Measurements from ENCODE around the gene DHX40.

Gene DHX40

DNA sequence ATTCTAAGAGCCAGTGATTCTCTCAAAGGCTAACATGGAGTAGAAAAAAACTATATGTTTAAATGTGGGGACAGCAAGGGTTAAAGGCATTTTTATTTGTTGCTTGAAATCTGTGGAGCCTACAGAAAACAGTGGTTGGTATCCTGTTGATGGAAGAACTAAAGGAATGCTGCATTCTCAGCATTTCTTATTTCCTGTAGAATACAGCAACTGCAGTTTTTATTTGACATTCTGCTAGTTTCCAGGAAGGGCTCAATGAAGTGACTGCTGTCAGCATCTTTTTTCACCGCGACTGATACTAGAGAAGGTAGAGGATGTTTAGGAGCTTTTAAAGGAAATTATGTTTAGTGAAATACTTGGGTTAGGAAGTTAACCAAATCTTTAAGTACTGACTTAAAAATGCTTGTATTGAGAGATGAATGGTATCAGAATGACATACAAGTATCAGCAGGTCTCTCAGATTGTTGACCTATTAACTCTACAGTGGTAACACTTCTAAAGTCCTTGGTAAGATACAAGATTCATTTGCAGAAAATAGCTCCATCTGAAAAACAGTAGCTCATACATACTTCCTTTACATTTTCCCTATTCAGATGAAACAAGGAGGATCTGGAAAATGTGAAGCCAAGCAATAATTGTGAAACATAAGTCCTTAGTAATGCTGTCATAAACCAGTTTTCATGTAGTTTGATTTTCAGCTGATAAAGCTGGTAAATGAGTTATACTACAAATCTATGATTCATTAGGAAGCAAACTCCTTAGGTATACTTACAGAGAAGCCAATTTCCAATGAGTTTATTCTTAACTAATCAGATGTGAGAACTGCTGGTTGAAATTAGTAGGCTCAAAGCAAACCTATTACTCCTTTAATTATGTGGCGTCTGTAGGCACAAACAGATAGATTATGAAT is 69.5 kb downstream of the DHX40 start:
- no peak for DNase-seq
- Histone ChIP-seq H3K27ac (no peak overlapping the region), H3K36me3 (replicated peaks) (peaks cover 2% of the 10 kb centered on the region), H3K4me3 (ENCODE audit: low read depth, low read length) (no peak overlapping the region), H3K27me3 (replicated peaks) (no peaks in the 10 kb centered on the region)
- TF ChIP-seq, protein P1, sequence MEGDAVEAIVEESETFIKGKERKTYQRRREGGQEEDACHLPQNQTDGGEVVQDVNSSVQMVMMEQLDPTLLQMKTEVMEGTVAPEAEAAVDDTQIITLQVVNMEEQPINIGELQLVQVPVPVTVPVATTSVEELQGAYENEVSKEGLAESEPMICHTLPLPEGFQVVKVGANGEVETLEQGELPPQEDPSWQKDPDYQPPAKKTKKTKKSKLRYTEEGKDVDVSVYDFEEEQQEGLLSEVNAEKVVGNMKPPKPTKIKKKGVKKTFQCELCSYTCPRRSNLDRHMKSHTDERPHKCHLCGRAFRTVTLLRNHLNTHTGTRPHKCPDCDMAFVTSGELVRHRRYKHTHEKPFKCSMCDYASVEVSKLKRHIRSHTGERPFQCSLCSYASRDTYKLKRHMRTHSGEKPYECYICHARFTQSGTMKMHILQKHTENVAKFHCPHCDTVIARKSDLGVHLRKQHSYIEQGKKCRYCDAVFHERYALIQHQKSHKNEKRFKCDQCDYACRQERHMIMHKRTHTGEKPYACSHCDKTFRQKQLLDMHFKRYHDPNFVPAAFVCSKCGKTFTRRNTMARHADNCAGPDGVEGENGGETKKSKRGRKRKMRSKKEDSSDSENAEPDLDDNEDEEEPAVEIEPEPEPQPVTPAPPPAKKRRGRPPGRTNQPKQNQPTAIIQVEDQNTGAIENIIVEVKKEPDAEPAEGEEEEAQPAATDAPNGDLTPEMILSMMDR (IDR thresholded peaks at IDR 0.05; ENCODE audit: low read depth, low read length, missing control alignments), result no peak
- in situ Hi-C loops (cut with HindIII; ENCODE audit: low pct_ligation_motif_present, low sequenced_read_pairs), result no loop called here

DNA sequence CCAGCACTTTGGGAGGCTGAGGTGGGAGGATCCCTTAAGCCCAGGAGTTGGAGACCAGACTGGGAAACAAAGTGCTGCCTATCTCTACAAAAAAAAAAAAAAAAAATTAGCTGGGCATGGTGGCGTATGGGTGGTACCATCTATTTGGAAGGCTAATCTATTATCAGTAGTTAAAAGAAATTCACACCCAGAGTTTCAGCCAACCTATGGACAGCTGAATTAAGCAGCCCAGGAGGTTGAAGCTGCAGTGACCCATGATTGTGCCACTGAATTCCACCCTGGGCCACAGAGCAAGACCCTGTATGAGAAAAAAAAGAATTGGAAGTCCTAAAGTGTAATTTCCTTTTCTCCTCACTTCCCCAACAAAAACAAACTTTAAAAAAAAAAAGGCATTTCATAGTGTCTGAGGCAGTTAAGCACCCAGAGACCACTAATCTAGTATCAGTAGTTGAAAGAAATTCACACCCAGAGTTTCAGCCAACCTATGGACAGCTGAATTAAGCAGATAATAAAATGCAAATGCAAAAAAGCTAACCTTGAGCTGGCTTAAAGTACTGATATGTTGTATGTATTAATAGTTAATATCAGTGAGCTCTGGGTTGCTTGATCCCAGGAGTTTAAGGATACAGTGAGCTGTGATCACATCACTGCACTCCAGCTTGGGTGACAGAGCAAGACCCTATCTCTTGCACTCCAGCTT is 72.4 kb downstream of the DHX40 start:
- Histone ChIP-seq H3K27ac (no peak overlapping the region), H3K36me3 (replicated peaks) (no peaks in the 10 kb centered on the region), H3K4me3 (ENCODE audit: low read depth, low read length) (no peak overlapping the region), H3K27me3 (replicated peaks) (no peaks in the 10 kb centered on the region)
- DNase-seq, result no peak
- TF ChIP-seq, protein P1 (IDR thresholded peaks at IDR 0.05; ENCODE audit: low read depth, low read length, missing control alignments), result no peak
- in situ Hi-C loops (cut with HindIII; ENCODE audit: low pct_ligation_motif_present, low sequenced_read_pairs), result no loop called here

DNA sequence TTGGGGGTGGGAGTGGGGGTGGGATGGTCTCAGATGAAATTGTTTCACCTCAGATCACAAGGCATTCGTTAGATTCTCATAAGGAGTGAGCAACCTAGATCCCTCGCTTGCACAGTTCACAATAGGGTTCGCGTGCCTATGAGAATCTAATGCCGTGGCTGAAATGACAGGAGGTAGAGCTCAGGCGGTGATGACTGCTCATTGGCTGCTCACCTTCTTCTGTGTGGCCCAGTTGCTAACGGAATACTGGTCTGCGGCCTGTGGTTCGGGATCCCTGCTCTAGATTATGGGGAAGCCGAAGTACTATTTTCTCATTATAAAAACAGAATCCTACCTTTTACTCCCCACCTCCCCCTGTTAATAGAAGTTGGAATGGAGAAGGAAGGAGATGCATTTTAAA is 73.1 kb downstream of the DHX40 start:
- DNase-seq, result no peak
- H3K27me3 ChIP-seq (replicated peaks), result no peaks in the 10 kb centered on the region
- no peak overlapping the region for H3K4me3 ChIP-seq (ENCODE audit: low read depth, low read length)
- in situ Hi-C loops (cut with HindIII; ENCODE audit: low pct_ligation_motif_present, low sequenced_read_pairs), result no loop called here
- TF ChIP-seq, protein P1 (IDR thresholded peaks at IDR 0.05; ENCODE audit: low read depth, low read length, missing control alignments), result no peak
- no peak overlapping the region for H3K27ac ChIP-seq
- H3K36me3 ChIP-seq (replicated peaks), result no peaks in the 10 kb centered on the region

DNA sequence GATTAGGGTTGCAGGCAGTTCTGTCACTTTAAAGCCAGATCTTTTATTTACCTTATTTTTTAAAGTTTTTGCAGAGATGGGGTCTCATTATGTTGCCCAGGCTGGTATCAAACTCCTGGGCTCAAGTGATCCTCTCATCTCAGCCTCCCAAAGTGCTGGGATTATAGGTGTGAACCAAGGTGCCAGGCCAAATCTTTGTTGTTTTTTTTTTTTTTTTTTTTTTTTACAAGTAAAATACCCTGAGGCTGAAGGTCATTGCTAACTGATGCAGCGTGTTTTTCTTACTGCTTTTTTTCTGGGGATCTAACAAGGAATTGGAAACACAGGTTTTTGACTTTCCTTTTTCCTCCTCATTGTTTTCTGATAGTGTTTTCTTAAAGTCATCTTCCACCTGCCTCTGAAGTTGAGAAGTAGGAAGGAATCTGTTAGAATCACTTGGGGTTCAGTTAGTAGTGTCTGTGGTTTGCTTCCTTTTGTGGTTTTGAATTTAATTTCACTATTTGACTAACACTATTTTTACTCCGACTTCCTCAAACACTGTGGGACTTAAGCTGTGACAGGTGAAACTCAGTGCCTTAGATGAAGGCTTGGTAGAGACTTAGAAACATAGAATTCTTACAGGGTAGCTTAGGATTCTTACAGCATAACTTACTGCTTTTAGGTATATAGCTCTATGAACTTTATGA is 76.5 kb downstream of the DHX40 start:
- no peak for DNase-seq
- Histone ChIP-seq H3K27ac (no peak overlapping the region), H3K27me3 (replicated peaks) (no peaks in the 10 kb centered on the region), H3K36me3 (replicated peaks) (peaks cover 9% of the 10 kb centered on the region), H3K4me3 (ENCODE audit: low read depth, low read length) (no peak overlapping the region)
- in situ Hi-C loops (cut with HindIII; ENCODE audit: low pct_ligation_motif_present, low sequenced_read_pairs), result no loop called here
- TF ChIP-seq, protein P1 (IDR thresholded peaks at IDR 0.05; ENCODE audit: low read depth, low read length, missing control alignments), result no peak

DNA sequence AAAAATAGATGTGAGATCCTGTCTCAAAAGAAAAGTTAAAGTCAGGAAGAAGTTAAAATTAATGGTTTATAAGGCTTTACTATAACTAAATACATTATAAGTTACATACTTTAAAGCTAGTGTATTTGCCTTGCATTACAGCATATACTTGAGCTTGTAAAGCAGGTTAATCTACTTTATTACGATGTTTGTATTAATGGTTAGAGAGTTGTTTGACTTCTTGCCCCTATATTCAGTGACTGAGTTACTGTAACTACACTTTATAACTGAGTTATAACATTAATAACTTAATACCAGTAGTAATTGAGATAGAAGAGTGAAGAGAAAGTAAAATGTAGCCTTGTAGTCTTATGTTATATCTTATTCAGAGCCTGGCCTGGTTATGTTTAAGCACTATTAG is 77.2 kb downstream of the DHX40 start:
- in situ Hi-C loops (cut with HindIII; ENCODE audit: low pct_ligation_motif_present, low sequenced_read_pairs), result no loop called here
- H3K36me3 ChIP-seq (replicated peaks), result peaks cover 12% of the 10 kb centered on the region
- H3K27me3 ChIP-seq (replicated peaks), result no peaks in the 10 kb centered on the region
- TF ChIP-seq, protein P1 (IDR thresholded peaks at IDR 0.05; ENCODE audit: low read depth, low read length, missing control alignments), result no peak
- no peak for DNase-seq
- H3K4me3 ChIP-seq (ENCODE audit: low read depth, low read length), result no peak overlapping the region
- H3K27ac ChIP-seq, result no peak overlapping the region
